ENCODE data around the gene RERE. TPM values are rescaled to one million over a fixed set of nuclear protein-coding genes. Genes with fewer than 3 reads are reported as not detected.
"Not testable (repeated sequence)": the region's sequence is repeated elsewhere in the genome, so short reads cannot be mapped to it uniquely, and the experiment has no call there.

The RERE gene
- polyA plus RNA-seq, 1 of the 3 experiments (the other 2 are of a cell fraction): 8.1 TPM

DNA sequence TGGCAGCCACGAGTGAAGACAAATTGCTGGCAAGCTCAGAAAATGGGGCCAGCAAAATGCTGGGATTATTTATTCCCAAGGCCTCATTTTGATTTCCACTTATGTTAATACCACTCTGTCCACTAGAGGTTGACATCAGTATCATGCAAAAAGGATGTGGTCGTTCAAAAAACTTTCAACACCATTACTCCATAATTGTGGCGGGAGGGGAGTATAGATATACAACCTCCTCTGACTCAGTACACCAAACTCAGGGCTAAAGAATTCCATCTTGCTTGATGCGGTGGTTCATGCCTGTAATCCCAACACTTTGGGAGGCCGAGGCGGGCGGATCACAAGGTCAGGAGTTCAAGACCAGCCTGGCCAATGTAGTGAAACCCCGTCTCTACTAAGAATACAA is 200.6 kb downstream of the RERE start:
- H3K4me3 ChIP-seq (ENCODE audit: low read depth in 2 of 2, low read length in 1 of 2); H4K20me1 ChIP-seq (ENCODE audit: insufficient read depth); POLR2A ChIA-PET; H3K27ac ChIP-seq (ENCODE audit: low read depth in 2 of 2, low read length in 1 of 2); H3K4me2 ChIP-seq; DNase-seq; H3K36me3 ChIP-seq (replicated peaks in 1 of 2; ENCODE audit: control insufficient read depth in 1 of 2, insufficient read depth in 2 of 2, low read length in 1 of 2); H3K9ac ChIP-seq; H3K9me3 ChIP-seq; H3K27me3 ChIP-seq (ENCODE audit: insufficient read depth); H3K9me2 ChIP-seq; H3K79me2 ChIP-seq (ENCODE audit: insufficient read depth); H3F3A ChIP-seq (replicated peaks; ENCODE audit: insufficient read depth); H2AFZ ChIP-seq (ENCODE audit: low read depth): not testable (repeated sequence)
- H3K4me1 ChIP-seq (ENCODE audit: control insufficient read depth in 1 of 2, insufficient read depth in 2 of 2, low read depth in 1 of 2, low read length in 1 of 2): peaks cover 0 to 14% of the 10 kb centered on the region in 2 experiments; a peak in 3 of 4 replicates
- WGBS (ENCODE audit: low lambda C conversion rate): 97% methylated on average over 8 of the region's 8 CpGs
- TF ChIP-seq CTCF (IDR thresholded peaks at IDR 0.05): peak; percentile 10; the same call in 1 of the 2 replicates
- CTCF ChIA-PET: interaction anchor here (1.2 to 1.6 kb wide), 2 partner anchors 32 to 232 kb away, joined by 3 to 4 read pairs; no protein-coding TSS in a partner anchor

- 100% methylated on average over 3 of the region's 3 CpGs for WGBS (ENCODE audit: low lambda C conversion rate)
- H2AFZ ChIP-seq (ENCODE audit: low read depth); H3K36me3 ChIP-seq (replicated peaks in 1 of 2; ENCODE audit: control insufficient read depth in 1 of 2, insufficient read depth in 2 of 2, low read length in 1 of 2); H3F3A ChIP-seq (replicated peaks; ENCODE audit: insufficient read depth); H3K4me3 ChIP-seq (ENCODE audit: low read depth in 2 of 2, low read length in 1 of 2); H3K9ac ChIP-seq; H3K27me3 ChIP-seq (ENCODE audit: insufficient read depth); H4K20me1 ChIP-seq (ENCODE audit: insufficient read depth); H3K79me2 ChIP-seq (ENCODE audit: insufficient read depth); H3K4me2 ChIP-seq; H3K9me3 ChIP-seq; H3K27ac ChIP-seq (ENCODE audit: low read depth in 2 of 2, low read length in 1 of 2); DNase-seq; POLR2A ChIA-PET; H3K9me2 ChIP-seq: not testable (repeated sequence)
- CTCF ChIA-PET: interaction anchor here (1.2 kb wide), 1 partner anchor 28 kb away, joined by 3 read pairs; no protein-coding TSS in a partner anchor
- H3K4me1 ChIP-seq (ENCODE audit: control insufficient read depth in 1 of 2, insufficient read depth in 2 of 2, low read depth in 1 of 2, low read length in 1 of 2): peaks cover 0 to 13% of the 10 kb centered on the region in 2 experiments; a peak in 3 of 4 replicates
Observed at GRCh38 chr1:8611634-8612515, 205.6 kb downstream of the RERE start.

DNA sequence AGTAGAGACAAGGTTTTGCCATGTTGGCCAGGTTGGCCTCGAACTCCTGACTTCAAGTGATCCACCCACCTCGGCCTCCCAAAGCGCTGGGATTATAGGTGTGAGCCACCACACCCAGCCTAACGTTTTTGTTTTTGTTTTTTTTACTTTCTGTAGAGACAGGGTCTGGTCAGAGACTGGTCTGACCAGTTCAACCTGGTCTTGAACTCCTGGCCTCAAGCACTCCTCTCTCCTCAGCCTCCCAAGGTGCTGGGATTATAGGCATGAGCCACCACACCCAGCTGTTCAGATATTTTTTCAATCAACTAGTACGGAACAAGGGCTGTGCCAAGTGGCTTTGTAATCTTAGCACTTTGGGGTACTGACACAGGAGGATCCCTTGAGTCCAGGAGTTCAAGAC is 209.5 kb downstream of the RERE start:
- no peaks in the 10 kb centered on the region for H3K9me2 ChIP-seq
- H3K9ac ChIP-seq: no peak overlapping the region
- DNase-seq: no peak
- H3K79me2 ChIP-seq (ENCODE audit: insufficient read depth): no peaks in the 10 kb centered on the region; the same call in 1 of the 2 replicates
- no peak overlapping the region for H3K4me2 ChIP-seq
- peaks cover 2 to 14% of the 10 kb centered on the region in 2 experiments; a peak in 2 of 4 replicates for H3K4me1 ChIP-seq (ENCODE audit: control insufficient read depth in 1 of 2, insufficient read depth in 2 of 2, low read depth in 1 of 2, low read length in 1 of 2)
- no peak overlapping the region for H3K27ac ChIP-seq (ENCODE audit: low read depth in 2 of 2, low read length in 1 of 2)
- no peak overlapping the region for H2AFZ ChIP-seq (ENCODE audit: low read depth)
- ChIA-PET POLR2A (no interaction called here), CTCF (interaction anchor here (3.2 kb wide), 1 partner anchor 10 kb away, joined by 10 read pairs; no protein-coding TSS in a partner anchor)
- H3K36me3 ChIP-seq (replicated peaks in 1 of 2; ENCODE audit: control insufficient read depth in 1 of 2, insufficient read depth in 2 of 2, low read length in 1 of 2): no peaks in the 10 kb centered on the region
- H3F3A ChIP-seq (replicated peaks; ENCODE audit: insufficient read depth): peaks cover 6% of the 10 kb centered on the region
- H4K20me1 ChIP-seq (ENCODE audit: insufficient read depth): no peaks in the 10 kb centered on the region
- H3K4me3 ChIP-seq (ENCODE audit: low read depth in 2 of 2, low read length in 1 of 2): no peak overlapping the region
- H3K27me3 ChIP-seq (ENCODE audit: insufficient read depth): no peaks in the 10 kb centered on the region
- TF ChIP-seq JUND (IDR thresholded peaks at IDR 0.05): no peak
- TF ChIP-seq, protein P1, sequence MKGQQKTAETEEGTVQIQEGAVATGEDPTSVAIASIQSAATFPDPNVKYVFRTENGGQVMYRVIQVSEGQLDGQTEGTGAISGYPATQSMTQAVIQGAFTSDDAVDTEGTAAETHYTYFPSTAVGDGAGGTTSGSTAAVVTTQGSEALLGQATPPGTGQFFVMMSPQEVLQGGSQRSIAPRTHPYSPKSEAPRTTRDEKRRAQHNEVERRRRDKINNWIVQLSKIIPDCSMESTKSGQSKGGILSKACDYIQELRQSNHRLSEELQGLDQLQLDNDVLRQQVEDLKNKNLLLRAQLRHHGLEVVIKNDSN (IDR thresholded peaks at IDR 0.05; ENCODE audit: borderline replicate concordance, low read depth): no peak
- no peak for TF ChIP-seq PBX3 (IDR thresholded peaks at IDR 0.05)
- TF ChIP-seq ELF1 (IDR thresholded peaks at IDR 0.05): no peak
- TF ChIP-seq SIN3A (IDR thresholded peaks at IDR 0.05; ENCODE audit: borderline replicate concordance, low read depth, low read length): no peak
- no peak for TF ChIP-seq YY1 (IDR thresholded peaks at IDR 0.05; ENCODE audit: low read depth)
- no peak for TF ChIP-seq USF2 (IDR thresholded peaks at IDR 0.05; ENCODE audit: borderline replicate concordance, low read depth, low read length)
- TF ChIP-seq NFIC (IDR thresholded peaks at IDR 0.05; ENCODE audit: borderline replicate concordance): no peak
- TF ChIP-seq MXI1 (IDR thresholded peaks at IDR 0.05; ENCODE audit: low read depth, low read length): no peak
- TF ChIP-seq, protein P2, sequence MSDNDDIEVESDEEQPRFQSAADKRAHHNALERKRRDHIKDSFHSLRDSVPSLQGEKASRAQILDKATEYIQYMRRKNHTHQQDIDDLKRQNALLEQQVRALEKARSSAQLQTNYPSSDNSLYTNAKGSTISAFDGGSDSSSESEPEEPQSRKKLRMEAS (IDR thresholded peaks at IDR 0.05; ENCODE audit: low read depth): no peak
- WGBS (ENCODE audit: low lambda C conversion rate): 99% methylated on average over 5 of the region's 5 CpGs
- H3K9me3 ChIP-seq: no peaks in the 10 kb centered on the region

All from SK-N-SH (cell line).